ENCODE data around the gene ATF5.

DNA sequence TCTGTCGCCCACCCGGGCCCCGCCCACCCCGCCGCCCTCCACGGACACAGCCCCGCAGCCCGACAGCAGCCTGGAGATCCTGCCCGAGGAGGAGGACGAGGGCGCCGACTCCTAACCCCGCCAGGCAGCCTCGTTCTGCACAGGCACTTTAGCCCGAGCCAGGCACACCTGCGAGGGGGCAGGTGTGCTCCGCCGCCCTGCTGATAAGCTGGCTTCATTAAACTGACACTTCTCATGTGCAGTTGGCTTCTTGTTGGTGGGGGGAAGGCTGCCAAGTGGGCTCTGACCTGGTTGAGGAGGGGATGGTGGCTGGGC is 40.5 kb upstream of the ATF5 start:
- TF ChIP-seq EZH2 (IDR thresholded peaks at IDR 0.05; ENCODE audit: low read depth) = no peak
- TF ChIP-seq, protein P1, sequence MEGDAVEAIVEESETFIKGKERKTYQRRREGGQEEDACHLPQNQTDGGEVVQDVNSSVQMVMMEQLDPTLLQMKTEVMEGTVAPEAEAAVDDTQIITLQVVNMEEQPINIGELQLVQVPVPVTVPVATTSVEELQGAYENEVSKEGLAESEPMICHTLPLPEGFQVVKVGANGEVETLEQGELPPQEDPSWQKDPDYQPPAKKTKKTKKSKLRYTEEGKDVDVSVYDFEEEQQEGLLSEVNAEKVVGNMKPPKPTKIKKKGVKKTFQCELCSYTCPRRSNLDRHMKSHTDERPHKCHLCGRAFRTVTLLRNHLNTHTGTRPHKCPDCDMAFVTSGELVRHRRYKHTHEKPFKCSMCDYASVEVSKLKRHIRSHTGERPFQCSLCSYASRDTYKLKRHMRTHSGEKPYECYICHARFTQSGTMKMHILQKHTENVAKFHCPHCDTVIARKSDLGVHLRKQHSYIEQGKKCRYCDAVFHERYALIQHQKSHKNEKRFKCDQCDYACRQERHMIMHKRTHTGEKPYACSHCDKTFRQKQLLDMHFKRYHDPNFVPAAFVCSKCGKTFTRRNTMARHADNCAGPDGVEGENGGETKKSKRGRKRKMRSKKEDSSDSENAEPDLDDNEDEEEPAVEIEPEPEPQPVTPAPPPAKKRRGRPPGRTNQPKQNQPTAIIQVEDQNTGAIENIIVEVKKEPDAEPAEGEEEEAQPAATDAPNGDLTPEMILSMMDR (conservative IDR thresholded peaks at IDR 0.05) = no peak
